ENCODE measurements around the gene ZBTB7A.

ZBTB7A gene

DNA sequence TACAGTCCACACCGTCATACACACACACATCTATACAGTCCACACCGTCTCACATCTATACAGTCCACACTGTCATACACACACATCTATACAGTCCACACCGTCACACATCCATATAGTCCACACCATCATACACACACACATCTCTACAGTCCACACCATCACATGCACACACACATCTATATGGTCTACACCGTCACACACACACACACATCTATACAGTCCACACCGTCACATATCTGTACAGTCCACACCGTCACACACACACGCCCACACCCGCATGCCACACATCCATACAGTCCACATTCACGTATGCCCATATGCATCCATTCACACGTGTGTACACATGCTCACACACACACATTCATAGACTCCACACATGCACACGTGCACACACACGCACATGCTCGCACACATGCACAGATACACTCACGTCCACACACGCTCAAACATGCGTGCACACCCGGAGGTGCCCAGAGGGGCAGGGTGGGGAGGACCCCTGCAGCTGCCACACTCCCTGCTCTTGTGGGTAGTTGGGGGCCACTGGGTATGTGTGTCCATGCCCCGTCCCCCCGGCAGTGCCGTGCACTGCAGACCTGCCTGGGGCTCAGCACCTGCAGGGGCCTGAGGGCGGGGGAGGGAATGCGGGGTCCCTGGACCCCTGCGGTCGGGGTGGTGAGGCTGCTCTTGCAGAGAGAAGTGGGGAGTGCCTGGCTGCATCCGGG, 30.0 kb downstream of the ZBTB7A start:
- no peak for DNase-seq (ENCODE audit: low read depth)

DNA sequence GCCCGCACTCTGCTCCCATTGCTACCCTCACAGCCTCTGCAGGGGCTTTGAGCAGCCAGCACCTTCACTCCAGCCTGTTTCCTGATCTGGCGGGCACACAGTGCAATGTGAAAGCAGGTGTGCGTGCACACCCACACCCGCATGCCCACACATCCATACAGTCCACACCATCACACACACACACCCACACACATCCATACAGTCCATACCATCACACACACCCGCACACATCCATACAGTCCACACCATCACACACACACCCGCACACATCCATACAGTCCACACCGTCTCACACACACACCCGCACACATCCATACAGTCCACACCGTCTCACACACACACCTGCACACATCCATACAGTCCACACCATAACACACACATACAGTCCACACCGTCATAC, 31.1 kb downstream of the ZBTB7A start:
- DNase-seq (ENCODE audit: low read depth): no peak

- DNase-seq (ENCODE audit: low read depth): no peak
Observed at GRCh38 chr19:4035018-4035566, 31.6 kb downstream of the ZBTB7A start.

GRCh38 chr19:4034048-4035017, 32.4 kb downstream of the ZBTB7A start:
- no peak for DNase-seq (ENCODE audit: low read depth)

DNA sequence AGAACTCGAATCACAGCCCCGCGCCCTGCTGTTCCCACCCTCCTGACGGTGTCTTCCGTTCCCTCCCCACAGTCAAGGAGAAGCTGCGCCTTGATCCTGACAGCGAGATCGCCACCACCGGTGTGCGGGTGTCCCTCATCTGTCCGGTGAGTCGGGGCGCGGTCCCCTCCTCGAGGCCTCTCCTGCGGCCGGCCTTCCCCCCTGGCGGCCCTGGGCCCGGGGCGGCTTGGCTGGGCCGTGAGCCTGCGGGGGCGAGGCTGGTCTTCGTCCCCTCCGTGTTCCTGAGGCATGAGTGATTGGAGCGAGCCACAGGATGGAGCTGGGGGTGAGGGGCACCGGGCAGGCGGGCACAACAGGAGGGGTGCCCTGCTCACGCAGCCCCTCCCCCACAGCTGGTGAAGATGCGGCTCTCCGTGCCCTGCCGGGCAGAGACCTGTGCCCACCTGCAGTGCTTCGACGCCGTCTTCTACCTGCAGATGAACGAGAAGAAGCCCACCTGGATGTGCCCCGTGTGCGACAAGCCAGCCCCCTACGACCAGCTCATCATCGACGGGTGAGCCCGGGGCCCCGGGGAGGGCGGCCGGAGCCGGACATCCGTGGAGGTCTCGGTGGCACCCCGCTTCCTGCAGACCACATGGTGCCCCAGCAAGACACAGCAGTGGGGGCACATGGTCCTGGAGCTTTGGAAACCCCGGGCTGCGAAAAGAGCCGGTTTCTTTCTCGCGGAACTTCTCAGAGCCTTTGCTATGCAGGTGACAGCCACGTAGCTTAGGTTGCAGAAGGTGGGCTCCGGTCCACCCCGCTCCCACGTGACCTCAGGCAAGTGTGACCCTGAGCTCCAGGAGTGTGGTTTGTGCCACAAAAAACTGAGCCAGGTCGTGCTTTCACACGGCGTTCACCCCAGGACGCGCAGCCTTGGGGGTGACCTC, 33.4 kb downstream of the ZBTB7A start:
- no peak for DNase-seq (ENCODE audit: low read depth)

- DNase-seq (ENCODE audit: low read depth): no peak
Observed at GRCh38 chr19:4032436-4032835, 34.3 kb downstream of the ZBTB7A start.

DNA sequence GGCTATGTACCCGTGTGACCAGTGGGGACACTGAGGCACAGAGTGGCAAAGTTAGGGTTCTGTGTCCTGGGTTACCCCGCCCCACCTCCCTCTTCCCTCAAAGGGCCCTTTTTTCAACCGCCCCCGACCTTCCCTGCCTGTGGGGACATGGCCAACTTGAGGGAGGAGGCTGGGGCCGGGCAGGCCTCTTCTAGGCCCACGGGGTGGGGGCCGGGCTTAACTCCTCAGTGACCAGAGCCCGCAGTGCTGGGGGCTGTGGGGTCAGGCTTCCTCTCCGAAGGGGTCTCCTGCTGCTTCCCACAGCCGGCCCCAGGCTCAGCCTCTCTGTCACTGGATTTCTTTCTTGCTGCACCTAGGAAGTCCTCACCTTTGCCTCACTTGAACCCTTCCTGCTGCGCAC, 35.3 kb downstream of the ZBTB7A start:
- DNase-seq (ENCODE audit: low read depth): no peak

DNA sequence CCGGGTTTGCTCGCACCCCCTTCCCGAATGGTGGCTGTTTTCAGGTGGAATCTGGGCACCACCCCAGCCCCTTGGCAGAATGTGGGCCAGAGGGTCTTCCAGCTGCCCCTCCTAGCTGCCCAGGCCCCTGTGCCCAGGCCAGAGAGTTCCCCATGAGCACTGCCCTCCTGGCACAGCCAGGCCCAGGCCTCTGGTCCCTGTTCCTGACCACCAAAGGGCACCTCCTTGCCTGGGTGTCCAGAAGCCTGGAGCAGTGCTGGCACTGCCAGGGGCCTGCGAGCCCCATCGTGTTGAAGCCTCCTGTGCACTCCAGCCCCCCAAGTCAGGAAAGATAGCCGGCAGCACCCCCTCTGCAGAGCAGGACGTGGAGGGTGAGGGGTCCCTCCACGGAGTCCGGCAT, 35.7 kb downstream of the ZBTB7A start:
- DNase-seq (ENCODE audit: low read depth): no peak

DNA sequence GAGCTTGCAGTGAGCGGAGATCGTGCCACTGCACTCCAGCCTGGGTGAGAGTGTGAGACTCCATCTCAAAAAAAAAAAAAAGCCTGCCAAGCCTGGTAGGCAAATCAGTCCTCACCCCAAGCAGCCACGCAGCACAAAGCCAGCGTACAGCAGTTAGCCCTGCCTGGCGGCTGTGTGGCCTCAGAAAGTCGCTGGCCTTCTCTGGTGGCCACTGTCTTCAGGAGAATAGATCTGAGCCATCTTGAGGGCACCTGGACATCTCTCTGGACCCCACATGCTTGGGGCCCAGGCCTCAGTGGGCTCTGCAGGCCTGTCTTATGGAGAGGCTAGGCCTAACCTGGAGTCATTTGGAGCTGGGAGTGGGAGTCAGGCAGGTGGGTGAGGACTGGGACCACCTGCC, 36.1 kb downstream of the ZBTB7A start:
- DNase-seq (ENCODE audit: low read depth): no peak

- no peak for DNase-seq (ENCODE audit: low read depth)
Observed at GRCh38 chr19:4029247-4029614, 37.5 kb downstream of the ZBTB7A start.

DNA sequence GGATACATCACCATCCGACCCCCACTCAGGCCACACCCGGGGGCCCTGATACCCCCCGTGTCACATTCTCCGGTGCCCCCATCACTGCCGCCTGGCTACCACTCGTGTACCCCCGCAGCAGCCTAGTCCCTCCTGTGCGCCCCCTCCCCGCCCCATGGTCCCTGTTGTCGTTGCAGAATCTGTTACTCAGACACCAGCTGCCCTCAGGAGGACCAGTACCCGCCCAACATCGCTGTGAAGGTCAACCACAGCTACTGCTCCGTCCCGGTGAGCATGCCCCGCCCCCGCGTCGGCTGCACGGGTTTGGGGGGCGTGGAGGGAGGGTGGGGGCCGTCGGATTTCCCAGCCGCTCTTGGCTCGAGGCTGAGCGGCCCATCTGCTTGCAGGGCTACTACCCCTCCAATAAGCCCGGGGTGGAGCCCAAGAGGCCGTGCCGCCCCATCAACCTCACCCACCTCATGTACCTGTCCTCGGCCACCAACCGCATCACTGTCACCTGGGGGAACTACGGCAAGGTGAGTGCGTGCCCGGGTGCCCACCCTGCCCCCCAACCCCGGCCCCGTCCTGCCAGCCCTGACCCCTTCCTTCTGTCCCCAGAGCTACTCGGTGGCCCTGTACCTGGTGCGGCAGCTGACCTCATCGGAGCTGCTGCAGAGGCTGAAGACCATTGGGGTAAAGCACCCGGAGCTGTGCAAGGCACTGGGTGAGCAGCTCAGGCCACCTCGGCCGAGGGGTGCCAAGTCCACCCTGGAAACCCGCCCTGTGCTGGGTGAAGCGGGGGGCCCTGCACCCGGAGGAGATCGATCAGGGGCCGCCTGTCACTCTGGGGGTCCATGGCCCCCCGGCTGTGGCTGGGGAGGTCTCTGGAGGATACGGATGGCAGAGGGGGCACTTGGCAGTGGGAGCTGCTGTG, 38.1 kb downstream of the ZBTB7A start:
- no peak for DNase-seq (ENCODE audit: low read depth)

DNA sequence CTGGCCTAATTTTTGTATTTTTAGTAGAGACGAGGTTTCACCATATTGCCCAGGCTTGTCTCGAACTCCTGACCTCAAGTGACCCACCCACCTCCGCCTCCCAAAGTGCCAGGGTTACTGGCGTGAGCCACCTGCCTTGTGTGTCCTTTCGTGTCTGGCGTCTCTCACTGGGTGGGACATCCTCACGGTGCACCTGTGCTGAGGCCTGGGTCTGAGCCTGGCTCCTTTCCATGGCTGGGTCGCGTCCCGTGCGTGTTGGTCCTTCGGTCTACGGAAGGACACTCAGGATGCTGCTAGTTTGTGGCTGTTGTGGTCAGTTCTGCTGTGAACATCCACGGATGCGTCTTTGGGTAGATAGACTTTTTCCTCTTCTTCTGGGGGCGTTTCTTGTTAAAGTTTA, 39.6 kb downstream of the ZBTB7A start:
- no peak for DNase-seq (ENCODE audit: low read depth)

DNA sequence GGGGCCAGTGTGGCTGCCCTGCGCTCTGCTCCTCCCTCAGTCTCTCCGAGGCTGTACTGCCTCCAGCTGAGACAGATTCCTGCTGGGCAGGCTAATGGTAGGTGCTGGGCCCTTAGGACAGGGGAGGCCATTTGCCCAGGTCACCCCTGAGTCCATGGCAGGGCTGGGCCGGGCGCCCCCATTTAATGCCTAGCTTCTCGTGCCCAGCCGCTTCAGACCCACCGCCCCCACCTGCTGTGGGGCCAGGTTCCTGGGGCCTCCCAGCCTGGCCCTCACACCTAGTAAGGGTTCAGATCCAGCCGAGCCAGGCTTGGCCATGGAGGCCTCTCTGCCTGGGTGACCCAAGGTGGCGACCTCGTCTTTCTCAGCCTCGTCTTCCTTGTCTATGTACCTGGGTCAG, 41.4 kb downstream of the ZBTB7A start:
- no peak for DNase-seq (ENCODE audit: low read depth)

DNA sequence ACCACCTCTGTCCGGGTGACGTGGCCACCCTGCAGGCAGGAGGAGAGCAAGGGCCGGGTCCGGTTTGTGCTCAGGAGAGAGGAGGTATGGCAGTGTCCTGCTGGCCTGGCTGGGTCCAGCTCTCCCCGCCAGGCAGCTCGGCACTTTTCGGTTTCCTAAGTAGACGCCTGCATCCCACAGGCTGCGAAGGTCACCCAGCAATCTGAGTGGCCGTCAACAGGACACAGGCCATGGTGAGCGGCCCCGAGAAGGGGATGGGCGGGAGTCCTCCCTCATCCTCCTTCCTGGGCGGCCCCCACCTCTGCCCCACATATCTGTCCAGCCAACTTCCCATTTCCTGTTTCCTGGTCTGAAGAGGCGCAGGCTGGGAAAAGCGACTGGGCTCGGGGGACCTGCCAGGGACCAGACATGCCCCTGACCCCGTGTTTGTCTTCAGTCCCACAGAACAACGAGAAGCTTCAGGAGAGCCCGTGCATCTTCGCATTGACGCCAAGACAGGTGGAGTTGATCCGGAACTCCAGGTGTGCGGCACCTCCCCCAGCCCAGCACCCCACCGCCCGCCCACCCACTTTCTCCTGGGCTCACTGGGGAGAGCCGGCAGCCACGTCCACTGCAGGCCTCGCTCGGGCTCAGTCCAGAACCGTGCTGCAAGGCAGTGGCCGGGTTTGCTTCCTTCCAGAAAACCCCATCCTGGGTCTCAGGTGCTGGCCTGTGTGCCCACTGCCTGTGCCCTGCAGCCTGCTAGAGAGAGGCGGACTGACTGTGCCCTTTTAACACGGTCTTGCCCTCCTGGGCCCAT, 42.9 kb downstream of the ZBTB7A start:
- DNase-seq (ENCODE audit: low read depth): no peak

DNA sequence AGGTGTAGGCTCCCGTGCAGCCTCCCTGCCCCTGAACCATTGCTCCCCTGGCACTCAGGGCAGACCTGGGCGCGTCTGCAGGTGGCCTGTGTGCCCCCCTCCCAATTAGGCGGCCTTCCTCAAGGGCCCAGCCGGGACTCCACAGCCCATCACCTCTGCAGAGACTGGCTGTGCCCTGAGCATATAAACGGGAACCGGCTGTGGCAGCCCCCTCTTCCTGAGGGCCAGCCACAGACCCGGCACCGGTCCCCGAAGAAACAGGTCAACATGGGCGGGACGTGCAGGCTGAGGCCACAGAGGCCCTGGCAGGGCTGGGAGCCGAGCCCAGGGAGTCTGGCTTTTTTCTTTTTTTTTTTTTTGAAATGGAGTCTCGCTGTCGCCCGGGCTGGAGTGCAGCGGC, 47.1 kb downstream of the ZBTB7A start:
- no peak for DNase-seq (ENCODE audit: low read depth)

DNA sequence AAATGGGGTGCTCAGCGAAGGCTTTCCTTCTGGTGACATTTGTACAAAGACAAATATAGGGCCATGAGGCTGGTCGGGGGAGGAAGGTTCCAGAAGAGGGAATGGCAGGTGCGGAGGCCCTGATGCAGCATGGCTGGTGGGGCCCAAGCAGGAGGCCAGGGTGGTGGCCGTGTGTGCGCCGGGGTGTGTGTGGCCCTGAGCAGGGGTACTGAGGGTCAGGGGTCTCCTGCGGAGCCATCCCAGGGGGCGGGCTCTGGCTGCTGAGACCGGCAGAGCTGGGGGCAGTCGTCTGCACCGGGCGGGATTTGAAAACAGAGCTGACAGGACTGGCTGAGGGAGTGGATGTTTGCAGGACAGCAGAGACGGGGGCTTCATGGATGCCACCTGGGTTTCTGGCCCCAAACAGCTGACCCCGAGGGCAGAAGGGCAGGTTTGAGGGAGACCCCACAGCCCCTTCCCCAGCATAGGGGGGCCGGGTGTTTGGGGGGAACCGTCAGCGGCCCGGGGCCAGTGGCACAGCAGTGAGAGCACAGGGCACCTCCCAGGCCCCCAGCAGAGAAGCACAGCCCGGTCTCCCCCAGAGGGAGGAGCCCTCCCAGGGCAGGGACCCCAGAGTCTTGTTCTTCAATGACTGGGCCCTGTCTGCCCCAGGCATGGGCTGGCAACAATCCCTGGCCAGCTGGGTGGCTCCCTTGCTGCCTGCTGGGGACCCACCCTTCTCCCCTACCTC, 47.8 kb downstream of the ZBTB7A start:
- DNase-seq (ENCODE audit: low read depth): no peak

GRCh38 chr19:4018140-4018613, 48.5 kb downstream of the ZBTB7A start:
- no peak for DNase-seq (ENCODE audit: low read depth)

GRCh38 chr19:4016903-4017638, 49.6 kb downstream of the ZBTB7A start:
- no peak for DNase-seq (ENCODE audit: low read depth)

All from EH (cell line).